Measurements from ENCODE around the gene PRSS21. TPM values are rescaled to one million over a fixed set of nuclear protein-coding genes. Genes with fewer than 3 reads are reported as not detected.

PRSS21 gene
- total RNA-seq, 2 experiments from 2014 or later, result 68.7 to 69.6 TPM

- Histone ChIP-seq H3K4me1 (ENCODE audit: insufficient read depth, low read length, poor library complexity, severe bottlenecking) (peaks cover 15% of the 10 kb centered on the region), H3K4me2 (ENCODE audit: low read length) (no peak overlapping the region), H3K9me3 (ENCODE audit: low read length) (no peaks in the 10 kb centered on the region), H3K9me2 (ENCODE audit: insufficient read depth, low read length) (no peaks in the 10 kb centered on the region), H3K27ac (ENCODE audit: low read depth, low read length, poor library complexity, severe bottlenecking) (no peak overlapping the region), H3K79me2 (ENCODE audit: insufficient read depth, low read depth, low read length) (peaks cover 24% of the 10 kb centered on the region), H2AFZ (ENCODE audit: low read length) (no peak overlapping the region), H3K4me3 (ENCODE audit: low read depth, low read length, poor library complexity, severe bottlenecking) (no peak overlapping the region), H4K20me1 (ENCODE audit: insufficient read depth, low read length) (peaks cover 10% of the 10 kb centered on the region; the same call in 1 of the 2 replicates), H3K36me3 (ENCODE audit: insufficient read depth, low read length) (peaks cover 73% of the 10 kb centered on the region)
- CTCF ChIA-PET (ENCODE audit: unreplicated experiment), result no interaction called here
- POLR2A ChIA-PET, result no interaction called here
- TF ChIP-seq, protein P1, sequence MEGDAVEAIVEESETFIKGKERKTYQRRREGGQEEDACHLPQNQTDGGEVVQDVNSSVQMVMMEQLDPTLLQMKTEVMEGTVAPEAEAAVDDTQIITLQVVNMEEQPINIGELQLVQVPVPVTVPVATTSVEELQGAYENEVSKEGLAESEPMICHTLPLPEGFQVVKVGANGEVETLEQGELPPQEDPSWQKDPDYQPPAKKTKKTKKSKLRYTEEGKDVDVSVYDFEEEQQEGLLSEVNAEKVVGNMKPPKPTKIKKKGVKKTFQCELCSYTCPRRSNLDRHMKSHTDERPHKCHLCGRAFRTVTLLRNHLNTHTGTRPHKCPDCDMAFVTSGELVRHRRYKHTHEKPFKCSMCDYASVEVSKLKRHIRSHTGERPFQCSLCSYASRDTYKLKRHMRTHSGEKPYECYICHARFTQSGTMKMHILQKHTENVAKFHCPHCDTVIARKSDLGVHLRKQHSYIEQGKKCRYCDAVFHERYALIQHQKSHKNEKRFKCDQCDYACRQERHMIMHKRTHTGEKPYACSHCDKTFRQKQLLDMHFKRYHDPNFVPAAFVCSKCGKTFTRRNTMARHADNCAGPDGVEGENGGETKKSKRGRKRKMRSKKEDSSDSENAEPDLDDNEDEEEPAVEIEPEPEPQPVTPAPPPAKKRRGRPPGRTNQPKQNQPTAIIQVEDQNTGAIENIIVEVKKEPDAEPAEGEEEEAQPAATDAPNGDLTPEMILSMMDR (conservative IDR thresholded peaks at IDR 0.05; ENCODE audit: low read length), result no peak
- TF ChIP-seq EZH2phosphoT487 (IDR thresholded peaks at IDR 0.05; ENCODE audit: borderline replicate concordance, low read depth, low read length), result no peak
- BruUV-seq (replicated peaks), result no TSS peak
- no peak for DNase-seq (ENCODE audit: low spot score)
- intact Hi-C loops (cut with micrococcal nuclease; ENCODE audit: unreplicated experiment), result no loop called here
These were observed 43.7 kb upstream of the PRSS21 start for GRCh38 chr16:2773188-2773968.

DNA sequence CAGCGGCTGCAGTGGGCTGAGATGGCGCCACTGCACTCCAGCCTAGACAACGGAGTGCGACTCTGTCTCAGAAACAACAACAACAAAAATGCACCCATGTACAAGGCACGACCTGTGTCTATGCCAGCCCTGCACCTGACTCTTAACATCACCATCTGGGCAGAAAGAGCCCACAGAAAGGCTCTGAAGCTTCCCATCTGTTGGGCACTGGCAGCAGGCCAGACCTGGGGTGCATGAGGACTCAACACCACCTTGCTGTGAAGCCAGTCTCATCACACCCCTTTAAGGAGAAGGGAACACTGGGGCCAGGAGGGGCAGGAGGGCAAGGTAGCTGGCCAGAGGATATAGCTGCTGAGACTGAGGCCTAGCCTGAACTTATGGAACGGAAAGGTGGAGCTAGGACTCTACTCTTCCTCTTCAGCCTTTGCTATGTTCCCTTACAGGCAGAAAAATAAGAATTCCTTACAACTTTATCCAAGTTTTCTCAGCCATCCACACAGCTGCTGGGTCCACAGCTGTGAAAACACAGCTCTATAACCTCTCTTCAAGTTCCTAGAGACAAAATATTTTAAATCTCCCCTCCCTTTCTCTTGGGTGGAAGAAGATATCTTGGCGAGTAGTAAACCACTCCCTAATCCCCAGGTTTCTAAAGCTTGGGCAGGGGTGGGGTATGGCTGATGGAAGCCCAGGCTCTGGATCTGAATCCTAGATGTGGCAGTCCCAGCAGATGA is 42.7 kb upstream of the PRSS21 start:
- H3K4me3 ChIP-seq (ENCODE audit: low read depth, low read length, poor library complexity, severe bottlenecking), result no peak overlapping the region
- no peak overlapping the region for H2AFZ ChIP-seq (ENCODE audit: low read length)
- no peak overlapping the region for H3K4me2 ChIP-seq (ENCODE audit: low read length)
- peaks cover 10% of the 10 kb centered on the region; the same call in 1 of the 2 replicates for H4K20me1 ChIP-seq (ENCODE audit: insufficient read depth, low read length)
- CTCF ChIA-PET (ENCODE audit: unreplicated experiment), result no interaction called here
- H3K4me1 ChIP-seq (ENCODE audit: insufficient read depth, low read length, poor library complexity, severe bottlenecking), result peaks cover 18% of the 10 kb centered on the region
- H3K9me3 ChIP-seq (ENCODE audit: low read length), result no peaks in the 10 kb centered on the region
- no peak for DNase-seq (ENCODE audit: low spot score)
- intact Hi-C loops (cut with micrococcal nuclease; ENCODE audit: unreplicated experiment), result no loop called here
- peaks cover 26% of the 10 kb centered on the region for H3K79me2 ChIP-seq (ENCODE audit: insufficient read depth, low read depth, low read length)
- TF ChIP-seq EZH2phosphoT487 (IDR thresholded peaks at IDR 0.05; ENCODE audit: borderline replicate concordance, low read depth, low read length), result no peak
- TF ChIP-seq, protein P1 (conservative IDR thresholded peaks at IDR 0.05; ENCODE audit: low read length), result no peak
- POLR2A ChIA-PET, result no interaction called here
- no peak overlapping the region for H3K27ac ChIP-seq (ENCODE audit: low read depth, low read length, poor library complexity, severe bottlenecking)
- BruUV-seq (replicated peaks), result TSS peak; percentile 52
- no peaks in the 10 kb centered on the region for H3K9me2 ChIP-seq (ENCODE audit: insufficient read depth, low read length)
- peaks cover 63% of the 10 kb centered on the region for H3K36me3 ChIP-seq (ENCODE audit: insufficient read depth, low read length)
